GM12878 (cell line): ENCODE results near the gene ZFR. TPM values are rescaled to one million over a fixed set of nuclear protein-coding genes. Genes with fewer than 3 reads are reported as not detected.

Source experiments
- ATAC-seq: fragments of 200-7000 bp; cut with Tn5 transposase; 3 replicates; pipeline ENCODE4 v1.9.1; 2020; ENCODE audit warnings: mild to moderate bottlenecking, moderate library complexity
- BruUV-seq: library from RNA; stranded (reverse); fragments of 400-500 nt; replicated peaks from 2 replicates; lab custom pipeline; 2021; lab: Mats Ljungman, UMichigan
- CTCF ChIA-PET: fragments of 300-600 bp; sonication (Branson Sonifier 250); formaldehyde crosslinking; extraction: SDS; loops from one replicate; lab custom pipeline; 2021; ENCODE audit warnings: inconsistent platforms; lab: Yijun Ruan, JAX
- POLR2A ChIA-PET: fragments of 350-600 bp; formaldehyde crosslinking; extraction: SDS; loops from one replicate; lab custom pipeline; 2021; ENCODE audit warnings: inconsistent platforms; lab: Charles Lee
- RAD21 ChIA-PET: fragments of 300-600 bp; sonication (Branson Sonifier 250); formaldehyde crosslinking; loops from one replicate; lab custom pipeline; 2023; ENCODE audit warnings: antibody characterized with exemption; ENCODE audit not compliant: unreplicated experiment; lab: Charles Lee
- SMC1A ChIA-PET: fragments of 300-600 bp; sonication (Branson Sonifier 250); formaldehyde crosslinking; loops from one replicate; lab custom pipeline; 2023; ENCODE audit not compliant: unreplicated experiment, uncharacterized antibody; lab: Charles Lee
- DNase-seq: peaks from one replicate; pipeline ENCODE4 v3.0.0-alpha.2; 2011; ENCODE audit warnings: low read depth, low spot score
- FAIRE-seq: peaks from 3 replicates; lab custom pipeline; 2011; peaks lifted over from hg19 to GRCh38; lab: Jason Lieb, UNC
- H2AFZ ChIP-seq: 2 replicates; pipeline ENCODE4 v1.6.0; 2011; ENCODE audit warnings: low read depth, low read length, control low read depth; ENCODE audit not compliant: control insufficient read depth
- H3K27ac ChIP-seq: 2 replicates; pipeline ENCODE4 v1.5.1; 2011; ENCODE audit warnings: control low read depth; ENCODE audit not compliant: control insufficient read depth, insufficient read depth
- H3K27me3 ChIP-seq, 2 experiments: replicated peaks in 1 of 2; 2 replicates each; pipeline versions ENCODE4 v1.6.0 to v1.6.1; 2011; ENCODE audit warnings: low read length in 1 of 2; ENCODE audit not compliant: control insufficient read depth in 2 of 2, insufficient read depth in 2 of 2
- H3K36me3 ChIP-seq, 2 experiments: 2 replicates each; pipeline ENCODE4 v1.5.1; 2011; ENCODE audit warnings: low read length in 1 of 2; ENCODE audit not compliant: control insufficient read depth in 2 of 2, insufficient read depth in 2 of 2
- H3K4me1 ChIP-seq: 2 replicates; pipeline ENCODE4 v1.6.1; 2011; ENCODE audit warnings: mild to moderate bottlenecking, low read length, moderate library complexity, mixed read lengths; ENCODE audit not compliant: control insufficient read depth, insufficient read depth
- H3K4me2 ChIP-seq: 2 replicates; pipeline ENCODE4 v1.6.0; 2011; ENCODE audit warnings: control low read depth; ENCODE audit not compliant: control insufficient read depth, insufficient read depth
- H3K4me3 ChIP-seq: fragments of 200-600 bp; sonication (generic); 2 replicates; pipeline ENCODE4 v1.5.1; 2016
- H3K79me2 ChIP-seq: 2 replicates; pipeline ENCODE4 v1.6.0; 2011; ENCODE audit warnings: low read length; ENCODE audit not compliant: control insufficient read depth, insufficient read depth
- H3K9ac ChIP-seq: 2 replicates; pipeline ENCODE4 v1.8.0; 2011; ENCODE audit warnings: low read length, control low read depth, mixed read lengths; ENCODE audit not compliant: control insufficient read depth, insufficient read depth
- H3K9me3 ChIP-seq: replicated peaks from 3 replicates; pipeline ENCODE4 v1.5.1; 2011; ENCODE audit warnings: mild to moderate bottlenecking, low read length; ENCODE audit not compliant: control insufficient read depth, insufficient read depth
- H4K20me1 ChIP-seq: 2 replicates; pipeline ENCODE4 v1.6.0; 2011; ENCODE audit not compliant: control insufficient read depth, insufficient read depth
- BCL11A ChIP-seq: IDR thresholded peaks from 2 replicates; pipeline ENCODE4 v1.6.1; 2011; ENCODE audit warnings: low read depth, low read length
- BHLHE40 ChIP-seq, 2 experiments: fragments of 450-650 bp in 1 of 2; IDR thresholded peaks; 2 replicates each; pipeline ENCODE4 v1.6.1; 2011 to 2017; ENCODE audit warnings: low read depth in 2 of 2, borderline replicate concordance in 1 of 2, improper control_type of control experiment in 1 of 2, low read length in 1 of 2, mild to moderate bottlenecking in 1 of 2
- BMI1 ChIP-seq: fragments of 450-650 bp; IDR thresholded peaks from 2 replicates; pipeline ENCODE4 v1.6.1; 2016; ENCODE audit warnings: mild to moderate bottlenecking, moderate library complexity, borderline replicate concordance
- CBX3 ChIP-seq: fragments of 200-600 bp; sonication (generic); IDR thresholded peaks from 2 replicates; pipeline ENCODE4 v1.6.1; 2016; ENCODE audit warnings: low read depth, borderline replicate concordance
- ELK1 ChIP-seq: IDR thresholded peaks from 2 replicates; pipeline ENCODE4 v1.6.1; 2012; ENCODE audit warnings: low read depth, low read length, improper control_type of control experiment
- ESRRA ChIP-seq: IDR thresholded peaks from 2 replicates; pipeline ENCODE4 v1.6.1; 2012; ENCODE audit warnings: mild to moderate bottlenecking, low read length, improper control_type of control experiment
- JUND ChIP-seq: IDR thresholded peaks from 2 replicates; pipeline ENCODE4 v1.6.1; 2012; ENCODE audit warnings: low read depth, mild to moderate bottlenecking, low read length, improper control_type of control experiment, moderate library complexity
- KAT2A ChIP-seq: conservative IDR thresholded peaks from 2 replicates; pipeline ENCODE4 v1.6.1; 2011; ENCODE audit warnings: low read depth, low read length; ENCODE audit not compliant: control insufficient read depth
- MAX ChIP-seq: IDR thresholded peaks from 2 replicates; pipeline ENCODE4 v1.6.1; 2012; ENCODE audit warnings: low read depth, low read length, improper control_type of control experiment
- MXI1 ChIP-seq: fragments of 150-350 bp; IDR thresholded peaks from 2 replicates; pipeline ENCODE4 v1.6.1; 2011; ENCODE audit warnings: low read depth, mild to moderate bottlenecking, inconsistent platforms, low read length, improper control_type of control experiment
- NFYB ChIP-seq: IDR thresholded peaks from 2 replicates; pipeline ENCODE4 v1.6.1; 2011; ENCODE audit warnings: low read depth, mild to moderate bottlenecking, low read length, improper control_type of control experiment, moderate library complexity; ENCODE audit not compliant: insufficient read depth
- PAX8 ChIP-seq: fragments of 450-650 bp; IDR thresholded peaks from 2 replicates; pipeline ENCODE4 v1.6.1; 2017; ENCODE audit warnings: mild to moderate bottlenecking, moderate library complexity
- PML ChIP-seq: IDR thresholded peaks from 2 replicates; pipeline ENCODE4 v1.6.1; 2012; ENCODE audit warnings: low read length, inconsistent platforms
- RELB ChIP-seq: fragments of 450-650 bp; IDR thresholded peaks from 2 replicates; pipeline ENCODE4 v1.6.1; 2017; ENCODE audit warnings: low read depth, mild to moderate bottlenecking, moderate library complexity
- SPI1 ChIP-seq: IDR thresholded peaks from 2 replicates; pipeline ENCODE4 v1.6.1; 2011; ENCODE audit warnings: low read depth, mild to moderate bottlenecking, low read length, moderate library complexity, borderline replicate concordance; ENCODE audit not compliant: insufficient read depth
- SREBF1 ChIP-seq: IDR thresholded peaks from 2 replicates; pipeline ENCODE4 v1.6.1; 2012; ENCODE audit warnings: mild to moderate bottlenecking, low read length
- USF1 ChIP-seq: IDR thresholded peaks from 2 replicates; pipeline ENCODE4 v1.6.1; 2011; ENCODE audit warnings: borderline replicate concordance, low read depth, mild to moderate bottlenecking, moderate library complexity, mixed read lengths, low read length; ENCODE audit not compliant: insufficient read depth; ENCODE audit errors: extremely low read length
- ZNF217 ChIP-seq: fragments of 450-650 bp; IDR thresholded peaks from 2 replicates; pipeline ENCODE4 v1.6.1; 2017; ENCODE audit warnings: antibody characterized with exemption, mild to moderate bottlenecking
- WGBS: methylation state at CpG from one replicate; pipeline ENCODE4 v1.1.6; 2016; ENCODE audit warnings: low lambda C conversion rate; ENCODE audit not compliant: insufficient replicate concordance, insufficient coverage; ENCODE audit errors: missing lambda C conversion rate; 5-methylcytosine and 5-hydroxymethylcytosine counted together
- in situ Hi-C: fragments of 300-500 bp; cut with MboI; formaldehyde crosslinking; loops from 9 replicates; pipeline ENCODE4 v1.14.3; 2018; ENCODE audit warnings: mixed read lengths
- intact Hi-C: fragments of 100-400 bp; cut with micrococcal nuclease; formaldehyde crosslinking; loops from one replicate; pipeline ENCODE4 v1.14.2; 2022; ENCODE audit not compliant: unreplicated experiment
- polyA plus RNA-seq, 11 experiments: library from polyadenylated mRNA; depleted of rRNA in 4 of 11; unstranded in 6 of 11; stranded (reverse) in 5 of 11; fragments of >200 nt; fragmentation: Nextera tagmentation in 4 of 11; fragmentation: Illumina TruSeq in 1 of 11; extraction: Ambion mirVana in 4 of 11; extraction: Trizol in 1 of 11; gene quantifications; 1 replicate in 1 of 11; 2 replicates in 10 of 11; pipeline versions ENCODE4 v1.2.1 to v1.2.3, GENCODE V29; 2011 to 2016; ENCODE audit warnings: inconsistent platforms in 2 of 11, missing spikeins in 2 of 11, low read depth in 1 of 11
- total RNA-seq, 4 experiments: library from RNA; depleted of rRNA in 3 of 4; stranded (reverse); fragments of >200 nt in 3 of 4; fragmentation: Illumina TruSeq in 1 of 4; extraction: Trizol in 1 of 4; gene quantifications; 2 replicates each; pipeline versions ENCODE4 v1.2.1 to v1.2.3, GENCODE V29; 2013 to 2021

Gene ZFR
- total and polyA plus RNA-seq, 10 of the 15 experiments (the other 5 are each of a cell fraction or from before 2014, with no cell fraction given) = 33.7 to 90.6 (median 72.9) TPM

GRCh38 chr5:32353420-32353819 is 91.1 kb downstream of the ZFR start:
- ATAC-seq = no peak
- TF ChIP-seq ESRRA (no peak), BCL11A (no peak), CBX3 (no peak), JUND (no peak), PAX8 (no peak), ZNF217 (no peak), PML (no peak), SPI1 (no peak), USF1 (no peak), SREBF1 (no peak), MAX (no peak), KAT2A (no peak), NFYB (no peak), ELK1 (no peak), BHLHE40 (IDR thresholded peaks at IDR 0.05; ENCODE audit: borderline replicate concordance in 1 of 2, low read depth in 2 of 2, low read length in 1 of 2) (no peak), MXI1 (no peak), RELB (no peak), BMI1 (no peak)
- TF ChIP-seq, all 136 proteins: peak for 0
- no peak for DNase-seq
- WGBS = 97% methylated on average over 9 of the region's 9 CpGs
- Histone ChIP-seq H3K4me1 (no peaks in the 10 kb centered on the region), H2AFZ (no peak overlapping the region), H3K9me3 (no peaks in the 10 kb centered on the region), H3K9ac (no peak overlapping the region), H3K36me3 (peaks cover 0 to 16% of the 10 kb centered on the region in 2 experiments; a peak in 2 of 4 replicates), H3K27me3 (no peaks in the 10 kb centered on the region), H3K27ac (no peak overlapping the region), H3K4me2 (no peak overlapping the region), H3K79me2 (no peaks in the 10 kb centered on the region), H4K20me1 (no peaks in the 10 kb centered on the region), H3K4me3 (no peak overlapping the region)
- POLR2A ChIA-PET = no interaction called here
- CTCF ChIA-PET = interaction anchor here (2.1 kb wide), 1 partner anchor 121 kb away, joined by 5 read pairs; no protein-coding TSS in a partner anchor
- RAD21 ChIA-PET = no interaction called here
- no peak for FAIRE-seq
- intact Hi-C loops (no loop called here), in situ Hi-C loops (no loop called here)
- SMC1A ChIA-PET = interaction anchor here (1.2 kb wide), 1 partner anchor 278 kb away, joined by 3 read pairs; no protein-coding TSS in a partner anchor
- BruUV-seq = no TSS peak
